GM23338 (cell line): ENCODE data around the gene TUBAL3. TPM values are rescaled to one million over a fixed set of nuclear protein-coding genes. Genes with fewer than 3 reads are reported as not detected.

Experiments used
- ATAC-seq: fragments of 200-7000 bp; cut with Tn5 transposase; 3 replicates; pipeline ENCODE4 v1.9.1; 2020
- DNase-seq: peaks from one replicate; pipeline ENCODE4 v3.0.0-alpha.2; 2015; ENCODE audit warnings: low spot score
- H2AFZ ChIP-seq: fragments of 200-600 bp; sonication (generic); 2 replicates; pipeline ENCODE4 v1.8.0; 2016; ENCODE audit warnings: antibody characterized with exemption, mild to moderate bottlenecking, moderate library complexity
- H3F3A ChIP-seq: fragments of 200-600 bp; sonication (generic); replicated peaks from 2 replicates; pipeline ENCODE4 v1.8.0; 2017; ENCODE audit warnings: antibody characterized with exemption, mixed run types, low read depth
- H3K27ac ChIP-seq: fragments of 200-600 bp; sonication (generic); 2 replicates; pipeline ENCODE4 v1.6.1; 2016; ENCODE audit warnings: low read depth
- H3K27me3 ChIP-seq: fragments of 200-600 bp; sonication (generic); 2 replicates; pipeline ENCODE4 v1.8.0; 2016; ENCODE audit warnings: mild to moderate bottlenecking, mixed run types, moderate library complexity; ENCODE audit not compliant: insufficient read depth
- H3K36me3 ChIP-seq: fragments of 200-600 bp; sonication (generic); 2 replicates; pipeline ENCODE4 v1.8.0; 2016; ENCODE audit warnings: mild to moderate bottlenecking; ENCODE audit not compliant: insufficient read depth
- H3K4me1 ChIP-seq: fragments of 200-600 bp; sonication (generic); 2 replicates; pipeline ENCODE4 v1.8.0; 2016; ENCODE audit warnings: mild to moderate bottlenecking, moderate library complexity; ENCODE audit not compliant: insufficient read depth
- H3K4me2 ChIP-seq: fragments of 200-600 bp; sonication (generic); 2 replicates; pipeline ENCODE4 v1.7.1; 2017; ENCODE audit warnings: mixed run types
- H3K4me3 ChIP-seq: fragments of 200-600 bp; sonication (generic); 2 replicates; pipeline ENCODE4 v1.6.1; 2016; ENCODE audit warnings: mixed run types
- H3K79me2 ChIP-seq: fragments of 200-600 bp; sonication (generic); replicated peaks from 2 replicates; pipeline ENCODE4 v1.8.0; 2017; ENCODE audit warnings: mild to moderate bottlenecking; ENCODE audit not compliant: insufficient read depth
- H3K9me2 ChIP-seq: fragments of 200-600 bp; sonication (generic); 2 replicates; pipeline ENCODE4 v1.8.0; 2017; ENCODE audit not compliant: insufficient read depth
- H4K20me1 ChIP-seq: fragments of 200-600 bp; sonication (generic); replicated peaks from 2 replicates; pipeline ENCODE4 v1.8.0; 2017; ENCODE audit warnings: mild to moderate bottlenecking; ENCODE audit not compliant: insufficient read depth
- H3K27ac Mint-ChIP-seq: 2 replicates; pipeline ENCODE4 v1.8.0; 2020; ENCODE audit warnings: inconsistent platforms, mild to moderate bottlenecking, moderate library complexity, mixed read lengths
- H3K27me3 Mint-ChIP-seq: 3 replicates; pipeline ENCODE4 v1.8.0; 2022; ENCODE audit warnings: low read depth, mild to moderate bottlenecking, moderate library complexity, mixed read lengths, inconsistent platforms; ENCODE audit not compliant: insufficient read depth, poor library complexity
- H3K36me3 Mint-ChIP-seq: 3 replicates; pipeline ENCODE4 v1.8.0; 2021; ENCODE audit warnings: low read depth, mild to moderate bottlenecking, inconsistent platforms, moderate library complexity, mixed read lengths
- H3K4me1 Mint-ChIP-seq: 3 replicates; pipeline ENCODE4 v1.8.0; 2020; ENCODE audit warnings: mild to moderate bottlenecking, inconsistent platforms, mixed read lengths
- H3K4me3 Mint-ChIP-seq: 3 replicates; pipeline ENCODE4 v1.8.0; 2021; ENCODE audit warnings: moderate library complexity, mild to moderate bottlenecking, inconsistent platforms, mixed read lengths
- H3K9me3 Mint-ChIP-seq: 3 replicates; pipeline ENCODE4 v1.8.0; 2020; ENCODE audit warnings: moderate library complexity, mild to moderate bottlenecking, inconsistent platforms, mixed read lengths
- CREB1 ChIP-seq: fragments of 250-450 bp; sonication (Bioruptor Pico); IDR thresholded peaks from 2 replicates; pipeline ENCODE4 v1.5.0; 2020; ENCODE audit warnings: low read depth, mild to moderate bottlenecking, moderate library complexity
- JUNB ChIP-seq: IDR thresholded peaks from one replicate; pipeline ENCODE4 v1.6.1; 2016; ENCODE audit warnings: antibody characterized with exemption; ENCODE audit not compliant: unreplicated experiment
- NANOG ChIP-seq: IDR thresholded peaks from 2 replicates; pipeline ENCODE4 v1.6.1; 2016; ENCODE audit warnings: antibody characterized with exemption, borderline replicate concordance
- POLR2AphosphoS5 ChIP-seq: IDR thresholded peaks from 2 replicates; pipeline ENCODE4 v1.6.1; 2016; ENCODE audit warnings: antibody characterized with exemption, low read depth
- ZNF114 ChIP-seq: fragments of 250-450 bp; sonication (Bioruptor Pico); IDR thresholded peaks from 2 replicates; pipeline ENCODE4 v1.5.0; 2020; ENCODE audit warnings: mild to moderate bottlenecking, moderate library complexity
- ZNF331 ChIP-seq: fragments of 250-450 bp; sonication (Bioruptor Pico); IDR thresholded peaks from 2 replicates; pipeline ENCODE4 v1.5.0; 2020; ENCODE audit warnings: low read depth, mild to moderate bottlenecking, moderate library complexity
- ZNF462 ChIP-seq: fragments of 250-450 bp; sonication (Bioruptor Pico); IDR thresholded peaks from 2 replicates; pipeline ENCODE4 v1.5.0; 2020; ENCODE audit warnings: mild to moderate bottlenecking, moderate library complexity
- polyA plus RNA-seq: library from polyadenylated mRNA; unstranded; fragments of >200 nt; fragmentation: Nextera tagmentation; extraction: Ambion mirVana; gene quantifications from 2 replicates; pipeline ENCODE4 v1.2.1, GENCODE V29; 2016
- total RNA-seq: library from RNA; depleted of rRNA; stranded (reverse); fragments of >200 nt; shearing (Covaris generic); gene quantifications from 2 replicates; pipeline ENCODE4 v1.2.3, GENCODE V29; 2014
- TF ChIP-seq, protein P1 (sequence below), 2 experiments: fragments of 200-600 bp in 1 of 2; sonication (generic) in 1 of 2; conservative IDR thresholded peaks; 2 replicates each; pipeline versions ENCODE4 v1.5.1 to v1.6.1; 2016 to 2017; ENCODE audit warnings: antibody characterized with exemption in 2 of 2, low read depth in 2 of 2, mild to moderate bottlenecking in 2 of 2, moderate library complexity in 1 of 2

TUBAL3 gene
- total and polyA plus RNA-seq, 2 experiments from 2014 or later = not detected

DNA sequence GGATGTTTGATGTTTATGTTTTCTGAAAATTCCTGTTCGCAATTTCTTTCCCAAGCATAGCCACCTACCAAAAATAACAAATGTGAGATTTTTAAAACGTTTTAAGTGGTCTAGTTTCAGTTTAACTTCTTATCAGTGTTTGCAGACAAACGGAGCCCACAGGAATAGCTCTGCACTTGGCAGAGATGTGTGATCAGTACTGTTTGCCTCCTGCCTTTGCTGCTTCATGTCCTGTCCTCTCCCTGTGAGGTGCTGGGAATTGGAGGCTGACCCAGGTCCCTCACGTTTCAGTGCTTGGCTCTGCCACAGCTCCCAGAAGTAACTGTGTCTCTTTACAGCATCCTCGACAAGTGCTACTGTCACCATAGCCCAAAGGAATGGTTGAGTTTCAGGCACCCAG is 38.7 kb downstream of the TUBAL3 start:
- H3K9me3 Mint-ChIP-seq = peaks cover 22% of the 10 kb centered on the region
- Histone ChIP-seq H3K27ac (no peak overlapping the region), H3F3A (peaks cover 10% of the 10 kb centered on the region), H2AFZ (peak overlapping the region; percentile 76), H3K36me3 (no peaks in the 10 kb centered on the region), H4K20me1 (no peaks in the 10 kb centered on the region), H3K4me1 (no peaks in the 10 kb centered on the region), H3K4me2 (no peak overlapping the region), H3K4me3 (no peak overlapping the region), H3K79me2 (no peaks in the 10 kb centered on the region), H3K9me2 (peaks cover 7% of the 10 kb centered on the region; the same call in 1 of the 2 replicates), H3K27me3 (no peaks in the 10 kb centered on the region)
- H3K27ac Mint-ChIP-seq = no peak overlapping the region
- no peaks in the 10 kb centered on the region for H3K4me1 Mint-ChIP-seq
- peaks cover 13% of the 10 kb centered on the region; the same call in 2 of the 3 replicates for H3K36me3 Mint-ChIP-seq
- TF ChIP-seq ZNF331 (CRISPR knock-in tag) (no peak), CREB1 (CRISPR knock-in tag) (no peak), ZNF462 (CRISPR knock-in tag) (no peak)
- no peak for ATAC-seq
- no peak overlapping the region for H3K4me3 Mint-ChIP-seq
- no peak for DNase-seq
- peaks cover 14% of the 10 kb centered on the region for H3K27me3 Mint-ChIP-seq

DNA sequence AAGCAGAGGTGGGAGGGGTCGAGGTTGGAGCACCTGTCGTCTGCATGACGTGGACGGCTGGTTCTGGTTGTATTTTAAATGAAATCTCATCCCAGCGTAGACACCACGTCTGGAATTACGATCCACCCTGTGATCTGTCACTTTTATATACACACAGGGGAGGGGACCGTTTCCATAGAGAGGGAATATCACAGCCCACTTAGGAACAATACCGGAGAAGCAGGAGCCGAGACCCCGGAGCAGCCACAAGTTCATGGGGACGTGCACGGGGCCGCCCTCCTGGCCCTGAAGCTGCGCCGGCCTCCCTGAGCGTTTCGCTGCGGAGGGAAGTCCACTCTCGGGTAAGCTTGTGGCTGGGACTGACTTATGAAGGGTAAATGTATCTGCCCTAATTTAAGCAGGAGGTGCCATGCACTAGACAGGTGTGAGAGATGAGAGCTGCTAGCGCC is 39.7 kb downstream of the TUBAL3 start, which contains the start of gene UCN3:
UCN3 (plus strand) TSS at position 77 of the 449 bp plus-strand sequence. CDS start 8,755 bp downstream, outside the sequence.
- H3K4me3 Mint-ChIP-seq = no peak within 1 kb of the TSS
- peaks cover 9% of the 10 kb centered on the region for H3K27me3 Mint-ChIP-seq
- Histone ChIP-seq H3K27ac (no peak within 1 kb of the TSS), H4K20me1 (no peaks in the 10 kb centered on the region), H3K9me2 (peaks cover 6% of the 10 kb centered on the region; the same call in 1 of the 2 replicates), H3K4me2 (no peak within 1 kb of the TSS), H3K4me1 (no peaks in the 10 kb centered on the region), H2AFZ (peak within 1 kb of the TSS; percentile 76), H3F3A (0 out of 2 replicates have a peak, but pooled peaks cover 3% of the 10 kb centered on the region), H3K79me2 (no peaks in the 10 kb centered on the region), H3K27me3 (no peaks in the 10 kb centered on the region), H3K4me3 (no peak within 1 kb of the TSS), H3K36me3 (no peaks in the 10 kb centered on the region)
- DNase-seq (peak; percentile 21), ATAC-seq (peak; percentile 43; the same call in 1 of the 3 replicates)
- peaks cover 12% of the 10 kb centered on the region for H3K9me3 Mint-ChIP-seq
- H3K36me3 Mint-ChIP-seq = peaks cover 7% of the 10 kb centered on the region; the same call in 1 of the 3 replicates
- TF ChIP-seq ZNF114 (CRISPR knock-in tag) (no peak), JUNB (no peak), NANOG (no peak), POLR2AphosphoS5 (no peak), ZNF331 (CRISPR knock-in tag) (no peak)
- TF ChIP-seq, protein P1, sequence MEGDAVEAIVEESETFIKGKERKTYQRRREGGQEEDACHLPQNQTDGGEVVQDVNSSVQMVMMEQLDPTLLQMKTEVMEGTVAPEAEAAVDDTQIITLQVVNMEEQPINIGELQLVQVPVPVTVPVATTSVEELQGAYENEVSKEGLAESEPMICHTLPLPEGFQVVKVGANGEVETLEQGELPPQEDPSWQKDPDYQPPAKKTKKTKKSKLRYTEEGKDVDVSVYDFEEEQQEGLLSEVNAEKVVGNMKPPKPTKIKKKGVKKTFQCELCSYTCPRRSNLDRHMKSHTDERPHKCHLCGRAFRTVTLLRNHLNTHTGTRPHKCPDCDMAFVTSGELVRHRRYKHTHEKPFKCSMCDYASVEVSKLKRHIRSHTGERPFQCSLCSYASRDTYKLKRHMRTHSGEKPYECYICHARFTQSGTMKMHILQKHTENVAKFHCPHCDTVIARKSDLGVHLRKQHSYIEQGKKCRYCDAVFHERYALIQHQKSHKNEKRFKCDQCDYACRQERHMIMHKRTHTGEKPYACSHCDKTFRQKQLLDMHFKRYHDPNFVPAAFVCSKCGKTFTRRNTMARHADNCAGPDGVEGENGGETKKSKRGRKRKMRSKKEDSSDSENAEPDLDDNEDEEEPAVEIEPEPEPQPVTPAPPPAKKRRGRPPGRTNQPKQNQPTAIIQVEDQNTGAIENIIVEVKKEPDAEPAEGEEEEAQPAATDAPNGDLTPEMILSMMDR (conservative IDR thresholded peaks at IDR 0.05; ENCODE audit: low read depth in 2 of 2) = peak in 1 of 2 experiments; percentile 45; a peak in 2 of 4 replicates
- no peak within 1 kb of the TSS for H3K27ac Mint-ChIP-seq
- no peaks in the 10 kb centered on the region for H3K4me1 Mint-ChIP-seq
